HepG2 (cell line): ENCODE measurements around the gene PDK3. TPM values are rescaled to one million over a fixed set of nuclear protein-coding genes. Genes with fewer than 3 reads are reported as not detected.

Source experiments
- ELF1 ChIP-seq: sonication (generic); formaldehyde crosslinking; IDR thresholded peaks from 2 replicates; pipeline ENCODE4 v1.4.0; 2020; ENCODE audit warnings: missing genetic modification reagents
- FOXA1 ChIP-seq, 2 experiments: fragments of 450-650 bp in 1 of 2; sonication (generic) in 1 of 2; formaldehyde crosslinking in 1 of 2; IDR thresholded peaks; 2 replicates each; pipeline versions ENCODE4 v1.4.0 to v1.6.1; 2016 to 2020; ENCODE audit warnings: missing genetic modification reagents in 1 of 2
- GABPB1 ChIP-seq: IDR thresholded peaks from 2 replicates; pipeline ENCODE4 v1.6.1; 2016; ENCODE audit warnings: mild to moderate bottlenecking, missing genetic modification reagents, moderate library complexity, missing compliant biosample characterization
- HNRNPL ChIP-seq: fragments of 200-400 bp; formaldehyde crosslinking; IDR thresholded peaks from 2 replicates; pipeline ENCODE4 v1.6.1; 2017; ENCODE audit warnings: mild to moderate bottlenecking, low read depth, low read length
- HOXA3 ChIP-seq: sonication (generic); formaldehyde crosslinking; IDR thresholded peaks from 2 replicates; pipeline ENCODE4 v1.5.0; 2020; ENCODE audit warnings: missing genetic modification reagents
- IRF2 ChIP-seq: IDR thresholded peaks from 2 replicates; pipeline ENCODE4 v1.6.1; 2018; ENCODE audit warnings: missing genetic modification reagents, missing compliant biosample characterization
- MAFF ChIP-seq: IDR thresholded peaks from 2 replicates; pipeline ENCODE4 v1.6.1; 2011; ENCODE audit warnings: low read depth, low read length, improper control_type of control experiment
- MIXL1 ChIP-seq: IDR thresholded peaks from 2 replicates; pipeline ENCODE4 v1.6.1; 2016
- ONECUT2 ChIP-seq: sonication (generic); formaldehyde crosslinking; IDR thresholded peaks from 2 replicates; pipeline ENCODE4 v1.4.0; 2020; ENCODE audit warnings: missing genetic modification reagents
- PTBP1 ChIP-seq: fragments of 200-400 bp; formaldehyde crosslinking; IDR thresholded peaks from 2 replicates; pipeline ENCODE4 v1.6.1; 2018; ENCODE audit warnings: low read length, low read depth; ENCODE audit not compliant: poor library complexity, severe bottlenecking
- SMAD1 ChIP-seq: sonication (generic); formaldehyde crosslinking; IDR thresholded peaks from 2 replicates; pipeline ENCODE4 v1.4.0; 2020; ENCODE audit warnings: missing genetic modification reagents, low read depth, mild to moderate bottlenecking, borderline replicate concordance
- ZFY ChIP-seq: sonication (generic); formaldehyde crosslinking; IDR thresholded peaks from 2 replicates; pipeline ENCODE4 v1.4.0; 2020; ENCODE audit warnings: missing genetic modification reagents
- ZGPAT ChIP-seq: IDR thresholded peaks from 2 replicates; pipeline ENCODE4 v1.6.1; 2016; ENCODE audit warnings: mild to moderate bottlenecking
- ZNF382 ChIP-seq: sonication (generic); formaldehyde crosslinking; IDR thresholded peaks from 2 replicates; pipeline ENCODE4 v1.5.0; 2020; ENCODE audit warnings: missing genetic modification reagents, mild to moderate bottlenecking, borderline replicate concordance
- ZNF557 ChIP-seq: sonication (generic); formaldehyde crosslinking; IDR thresholded peaks from 2 replicates; pipeline ENCODE4 v1.4.0; 2020; ENCODE audit warnings: missing genetic modification reagents
- ZNF629 ChIP-seq: sonication (generic); formaldehyde crosslinking; conservative IDR thresholded peaks from 2 replicates; pipeline ENCODE4 v1.5.0; 2020; ENCODE audit warnings: missing genetic modification reagents
- ZNF776 ChIP-seq: sonication (generic); formaldehyde crosslinking; IDR thresholded peaks from 2 replicates; pipeline ENCODE4 v1.4.0; 2020; ENCODE audit warnings: mild to moderate bottlenecking, missing genetic modification reagents
- polyA plus RNA-seq, 8 experiments: library from polyadenylated mRNA; depleted of rRNA in 3 of 8; stranded (reverse) in 7 of 8; unstranded in 1 of 8; fragments of >200 nt; fragmentation: Illumina TruSeq in 4 of 8; extraction: Trizol in 4 of 8; gene quantifications; 2 replicates each; pipeline versions ENCODE4 v1.2.1 to v1.2.3, GENCODE V29; 2011 to 2016; ENCODE audit warnings: low read depth in 4 of 8, missing spikeins in 1 of 8, mixed read lengths in 1 of 8; ENCODE audit not compliant: insufficient read depth in 1 of 8
- total RNA-seq, 5 experiments: library from RNA; depleted of rRNA; stranded (reverse); fragments of >200 nt; fragmentation: Illumina TruSeq; extraction: Trizol; gene quantifications; 2 replicates each; pipeline ENCODE4 v1.2.3, GENCODE V29; 2016; ENCODE audit warnings: low read depth in 1 of 5
- TF ChIP-seq, protein P1 (sequence below): sonication (generic); formaldehyde crosslinking; IDR thresholded peaks from 2 replicates; pipeline ENCODE4 v1.4.0; 2020; ENCODE audit warnings: missing genetic modification reagents, borderline replicate concordance
- TF ChIP-seq, protein P2 (sequence below): sonication (generic); formaldehyde crosslinking; IDR thresholded peaks from 2 replicates; pipeline ENCODE4 v1.4.0; 2020; ENCODE audit warnings: missing genetic modification reagents
- TF ChIP-seq, protein P3 (sequence below): sonication (generic); formaldehyde crosslinking; IDR thresholded peaks from 2 replicates; pipeline ENCODE4 v1.4.0; 2020; ENCODE audit warnings: missing genetic modification reagents, borderline replicate concordance

Gene PDK3
- total and polyA plus RNA-seq, 2 of the 13 experiments (the other 11 are each of a cell fraction or from before 2014, with no cell fraction given) = 9.1 to 10.5 TPM

DNA sequence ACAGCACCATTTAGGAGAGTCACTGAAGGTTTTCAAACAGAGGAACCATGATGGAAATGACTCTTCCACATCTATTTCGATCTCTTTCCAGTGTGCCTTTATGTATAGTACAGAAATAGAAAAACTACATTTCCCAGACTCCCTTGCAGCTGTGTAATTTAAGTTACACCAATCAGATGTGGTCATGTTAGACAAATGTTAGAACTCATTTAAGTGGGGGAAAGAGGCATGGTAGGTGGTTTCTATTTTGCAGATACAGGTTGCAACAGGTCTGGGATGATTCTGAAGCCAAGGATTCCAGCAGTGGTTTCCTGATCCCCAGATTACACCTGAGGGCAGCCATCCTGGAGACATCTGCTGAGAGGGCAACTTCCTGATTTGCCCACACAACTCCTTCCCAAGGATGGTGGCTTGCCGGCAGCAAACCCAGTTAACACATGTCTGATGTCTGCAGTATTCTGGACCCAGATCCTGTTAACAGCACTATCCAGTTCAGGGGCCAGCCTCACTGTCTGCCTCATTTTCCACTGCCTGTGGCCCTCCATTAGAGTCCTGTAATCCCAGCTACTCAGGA lies 38.7 kb upstream of the PDK3 start (continued):
- TF ChIP-seq GABPB1 (no peak), ZNF776 (CRISPR knock-in tag) (0 out of 2 replicates have a peak, but pooled peaks have one; percentile 36), ELF1 (peak; percentile 28; the same call in 1 of the 2 replicates), HOXA3 (CRISPR knock-in tag) (no peak), ZNF382 (no peak), ONECUT2 (CRISPR knock-in tag) (no peak), SMAD1 (CRISPR knock-in tag) (no peak), ZNF629 (CRISPR knock-in tag) (no peak), IRF2 (peak; percentile 24; the same call in 1 of the 2 replicates), PTBP1 (no peak), ZGPAT (CRISPR knock-in tag) (no peak), HNRNPL (no peak), ZNF557 (CRISPR knock-in tag) (no peak), ZFY (CRISPR knock-in tag) (peak; percentile 31; the same call in 1 of the 2 replicates), FOXA1 (IDR thresholded peaks at IDR 0.05) (no peak), FOXA1 (CRISPR knock-in tag; IDR thresholded peaks at IDR 0.05) (no peak), MIXL1 (CRISPR knock-in tag) (peak; percentile 78), MAFF (no peak)
- TF ChIP-seq, protein P1, sequence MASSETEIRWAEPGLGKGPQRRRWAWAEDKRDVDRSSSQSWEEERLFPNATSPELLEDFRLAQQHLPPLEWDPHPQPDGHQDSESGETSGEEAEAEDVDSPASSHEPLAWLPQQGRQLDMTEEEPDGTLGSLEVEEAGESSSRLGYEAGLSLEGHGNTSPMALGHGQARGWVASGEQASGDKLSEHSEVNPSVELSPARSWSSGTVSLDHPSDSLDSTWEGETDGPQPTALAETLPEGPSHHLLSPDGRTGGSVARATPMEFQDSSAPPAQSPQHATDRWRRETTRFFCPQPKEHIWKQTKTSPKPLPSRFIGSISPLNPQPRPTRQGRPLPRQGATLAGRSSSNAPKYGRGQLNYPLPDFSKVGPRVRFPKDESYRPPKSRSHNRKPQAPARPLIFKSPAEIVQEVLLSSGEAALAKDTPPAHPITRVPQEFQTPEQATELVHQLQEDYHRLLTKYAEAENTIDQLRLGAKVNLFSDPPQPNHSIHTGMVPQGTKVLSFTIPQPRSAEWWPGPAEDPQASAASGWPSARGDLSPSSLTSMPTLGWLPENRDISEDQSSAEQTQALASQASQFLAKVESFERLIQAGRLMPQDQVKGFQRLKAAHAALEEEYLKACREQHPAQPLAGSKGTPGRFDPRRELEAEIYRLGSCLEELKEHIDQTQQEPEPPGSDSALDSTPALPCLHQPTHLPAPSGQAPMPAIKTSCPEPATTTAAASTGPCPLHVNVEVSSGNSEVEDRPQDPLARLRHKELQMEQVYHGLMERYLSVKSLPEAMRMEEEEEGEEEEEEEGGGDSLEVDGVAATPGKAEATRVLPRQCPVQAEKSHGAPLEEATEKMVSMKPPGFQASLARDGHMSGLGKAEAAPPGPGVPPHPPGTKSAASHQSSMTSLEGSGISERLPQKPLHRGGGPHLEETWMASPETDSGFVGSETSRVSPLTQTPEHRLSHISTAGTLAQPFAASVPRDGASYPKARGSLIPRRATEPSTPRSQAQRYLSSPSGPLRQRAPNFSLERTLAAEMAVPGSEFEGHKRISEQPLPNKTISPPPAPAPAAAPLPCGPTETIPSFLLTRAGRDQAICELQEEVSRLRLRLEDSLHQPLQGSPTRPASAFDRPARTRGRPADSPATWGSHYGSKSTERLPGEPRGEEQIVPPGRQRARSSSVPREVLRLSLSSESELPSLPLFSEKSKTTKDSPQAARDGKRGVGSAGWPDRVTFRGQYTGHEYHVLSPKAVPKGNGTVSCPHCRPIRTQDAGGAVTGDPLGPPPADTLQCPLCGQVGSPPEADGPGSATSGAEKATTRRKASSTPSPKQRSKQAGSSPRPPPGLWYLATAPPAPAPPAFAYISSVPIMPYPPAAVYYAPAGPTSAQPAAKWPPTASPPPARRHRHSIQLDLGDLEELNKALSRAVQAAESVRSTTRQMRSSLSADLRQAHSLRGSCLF (CRISPR knock-in tag) = no peak
- TF ChIP-seq, protein P2, sequence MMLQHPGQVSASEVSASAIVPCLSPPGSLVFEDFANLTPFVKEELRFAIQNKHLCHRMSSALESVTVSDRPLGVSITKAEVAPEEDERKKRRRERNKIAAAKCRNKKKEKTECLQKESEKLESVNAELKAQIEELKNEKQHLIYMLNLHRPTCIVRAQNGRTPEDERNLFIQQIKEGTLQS = no peak
- TF ChIP-seq, protein P3, sequence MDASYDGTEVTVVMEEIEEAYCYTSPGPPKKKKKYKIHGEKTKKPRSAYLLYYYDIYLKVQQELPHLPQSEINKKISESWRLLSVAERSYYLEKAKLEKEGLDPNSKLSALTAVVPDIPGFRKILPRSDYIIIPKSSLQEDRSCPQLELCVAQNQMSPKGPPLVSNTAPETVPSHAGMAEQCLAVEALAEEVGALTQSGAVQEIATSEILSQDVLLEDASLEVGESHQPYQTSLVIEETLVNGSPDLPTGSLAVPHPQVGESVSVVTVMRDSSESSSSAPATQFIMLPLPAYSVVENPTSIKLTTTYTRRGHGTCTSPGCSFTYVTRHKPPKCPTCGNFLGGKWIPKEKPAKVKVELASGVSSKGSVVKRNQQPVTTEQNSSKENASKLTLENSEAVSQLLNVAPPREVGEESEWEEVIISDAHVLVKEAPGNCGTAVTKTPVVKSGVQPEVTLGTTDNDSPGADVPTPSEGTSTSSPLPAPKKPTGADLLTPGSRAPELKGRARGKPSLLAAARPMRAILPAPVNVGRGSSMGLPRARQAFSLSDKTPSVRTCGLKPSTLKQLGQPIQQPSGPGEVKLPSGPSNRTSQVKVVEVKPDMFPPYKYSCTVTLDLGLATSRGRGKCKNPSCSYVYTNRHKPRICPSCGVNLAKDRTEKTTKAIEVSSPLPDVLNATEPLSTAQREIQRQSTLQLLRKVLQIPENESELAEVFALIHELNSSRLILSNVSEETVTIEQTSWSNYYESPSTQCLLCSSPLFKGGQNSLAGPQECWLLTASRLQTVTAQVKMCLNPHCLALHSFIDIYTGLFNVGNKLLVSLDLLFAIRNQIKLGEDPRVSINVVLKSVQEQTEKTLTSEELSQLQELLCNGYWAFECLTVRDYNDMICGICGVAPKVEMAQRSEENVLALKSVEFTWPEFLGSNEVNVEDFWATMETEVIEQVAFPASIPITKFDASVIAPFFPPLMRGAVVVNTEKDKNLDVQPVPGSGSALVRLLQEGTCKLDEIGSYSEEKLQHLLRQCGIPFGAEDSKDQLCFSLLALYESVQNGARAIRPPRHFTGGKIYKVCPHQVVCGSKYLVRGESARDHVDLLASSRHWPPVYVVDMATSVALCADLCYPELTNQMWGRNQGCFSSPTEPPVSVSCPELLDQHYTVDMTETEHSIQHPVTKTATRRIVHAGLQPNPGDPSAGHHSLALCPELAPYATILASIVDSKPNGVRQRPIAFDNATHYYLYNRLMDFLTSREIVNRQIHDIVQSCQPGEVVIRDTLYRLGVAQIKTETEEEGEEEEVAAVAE = peak; percentile 99
